Activated naive CD8-positive, alpha-beta T cell treated with anti-CD3 and anti-CD28 coated beads, Interleukin-2, amount 10 ng/mL, durations not matched to agents 7 days and 5 days (primary cell): Measurements from ENCODE around the gene TNFRSF1B. TPM values are rescaled to one million over a fixed set of nuclear protein-coding genes. Genes with fewer than 3 reads are reported as not detected.
"Not testable (repeated sequence)": the region's sequence is repeated elsewhere in the genome, so short reads cannot be mapped to it uniquely, and the experiment has no call there.

Source experiments
- ATAC-seq: fragments of 150-1000 bp; cut with Tn5 transposase; one replicate; pipeline ENCODE4 v1.10.0; 2021; ENCODE audit warnings: low read depth, moderate library complexity
- POLR2A ChIA-PET: fragments of 350-600 bp; sonication (Branson Sonifier 250); formaldehyde crosslinking; loops from one replicate; lab custom pipeline; 2021; ENCODE audit warnings: antibody characterized with exemption; lab: Charles Lee
- DNase-seq: peaks from one replicate; pipeline ENCODE4 v3.0.0; 2021
- H3K27ac Mint-ChIP-seq: one replicate; pipeline ENCODE4 v1.8.0; 2022; ENCODE audit warnings: mild to moderate bottlenecking, mixed read lengths
- H3K27me3 Mint-ChIP-seq: one replicate; pipeline ENCODE4 v1.8.0; 2022; ENCODE audit warnings: mild to moderate bottlenecking, moderate library complexity, mixed read lengths
- H3K36me3 Mint-ChIP-seq: one replicate; pipeline ENCODE4 v1.8.0; 2021; ENCODE audit warnings: mild to moderate bottlenecking, mixed read lengths
- H3K4me1 Mint-ChIP-seq: one replicate; pipeline ENCODE4 v1.8.0; 2021; ENCODE audit warnings: mixed read lengths
- H3K4me3 Mint-ChIP-seq: one replicate; pipeline ENCODE4 v1.8.0; 2022; ENCODE audit warnings: mild to moderate bottlenecking, moderate library complexity, mixed read lengths
- H3K9me3 Mint-ChIP-seq: one replicate; pipeline ENCODE4 v1.8.0; 2021; ENCODE audit warnings: mixed read lengths
- total RNA-seq, 2 experiments: library from RNA; stranded (reverse); gene quantifications; one replicate each; pipeline ENCODE4 v1.2.3, GENCODE V29; 2021

TNFRSF1B gene
- total RNA-seq, 2 experiments from 2014 or later, result 215 to 246 TPM

GRCh38 chr1:12208764-12209494 lies 42.1 kb downstream of the TNFRSF1B start:
- Mint-ChIP-seq H3K27ac (peak overlapping the region; percentile 74), H3K4me3 (no peak overlapping the region), H3K36me3 (peaks cover 25% of the 10 kb centered on the region), H3K4me1 (peaks cover 39% of the 10 kb centered on the region), H3K9me3 (no peaks in the 10 kb centered on the region), H3K27me3 (no peaks in the 10 kb centered on the region)
- POLR2A ChIA-PET, result interaction anchor here (3.7 kb wide), 1 partner anchor 83 kb away, joined by 29 read pairs; no protein-coding TSS in a partner anchor
- DNase-seq (peak; percentile 86), ATAC-seq (peak; percentile 51)

GRCh38 chr1:12209495-12209832 lies 42.7 kb downstream of the TNFRSF1B start:
- DNase-seq, result no peak
- Mint-ChIP-seq H3K27me3 (no peaks in the 10 kb centered on the region), H3K4me1 (peaks cover 34% of the 10 kb centered on the region), H3K36me3 (peaks cover 20% of the 10 kb centered on the region), H3K27ac (peak overlapping the region; percentile 74), H3K4me3 (no peak overlapping the region), H3K9me3 (no peaks in the 10 kb centered on the region)
- POLR2A ChIA-PET, result interaction anchor here (1.0 to 3.7 kb wide), 2 partner anchors 32 to 84 kb away, joined by 3 to 29 read pairs; no protein-coding TSS in a partner anchor
- ATAC-seq, result no peak

DNA sequence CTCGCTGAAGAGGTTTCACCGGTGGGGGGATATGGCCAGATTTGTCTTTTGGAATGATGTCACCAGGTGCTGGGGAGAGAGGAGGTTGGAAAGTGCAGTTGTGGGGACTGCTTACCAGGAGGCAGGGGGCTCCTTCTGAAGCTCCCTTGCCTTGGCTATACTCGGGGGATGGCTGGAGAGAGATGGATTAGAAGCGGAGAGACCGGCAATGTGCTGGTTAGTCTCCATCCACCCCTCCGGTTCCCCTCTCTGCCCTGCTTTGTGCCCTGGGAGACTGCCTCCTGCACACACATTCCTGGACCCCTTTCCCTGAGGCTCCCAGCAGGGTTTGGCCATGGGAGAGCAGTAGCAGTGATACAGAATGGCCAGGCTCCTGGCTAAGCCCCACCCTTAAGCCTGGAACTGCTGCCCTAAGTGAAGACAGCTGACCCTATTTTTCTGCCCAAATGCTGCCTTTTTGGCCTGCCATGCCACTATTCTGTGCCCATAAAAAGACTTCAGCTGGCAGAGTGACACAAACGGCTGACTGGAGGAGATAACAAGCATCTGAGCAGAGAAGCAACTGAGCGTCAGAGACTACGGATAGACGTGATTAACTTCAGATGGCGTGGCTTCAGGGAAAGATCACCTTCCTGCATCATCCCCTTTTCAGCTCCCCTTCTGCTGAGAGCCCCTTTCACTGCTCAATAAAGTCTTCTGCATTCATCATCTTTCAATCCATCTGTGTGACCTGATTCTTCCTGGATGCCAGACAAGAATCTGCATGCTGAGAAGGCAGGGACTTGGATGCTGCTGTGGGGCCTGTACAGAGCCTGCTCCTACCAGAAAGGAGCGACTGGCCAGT lies 48.5 kb downstream of the TNFRSF1B start:
- Mint-ChIP-seq H3K27ac (no peak overlapping the region), H3K4me3 (no peak overlapping the region), H3K4me1 (peaks cover 6% of the 10 kb centered on the region), H3K9me3 (no peaks in the 10 kb centered on the region), H3K27me3 (peaks cover 3% of the 10 kb centered on the region), H3K36me3 (no peaks in the 10 kb centered on the region)
- no peak for DNase-seq
- ATAC-seq, result no peak
- POLR2A ChIA-PET, result no interaction called here

DNA sequence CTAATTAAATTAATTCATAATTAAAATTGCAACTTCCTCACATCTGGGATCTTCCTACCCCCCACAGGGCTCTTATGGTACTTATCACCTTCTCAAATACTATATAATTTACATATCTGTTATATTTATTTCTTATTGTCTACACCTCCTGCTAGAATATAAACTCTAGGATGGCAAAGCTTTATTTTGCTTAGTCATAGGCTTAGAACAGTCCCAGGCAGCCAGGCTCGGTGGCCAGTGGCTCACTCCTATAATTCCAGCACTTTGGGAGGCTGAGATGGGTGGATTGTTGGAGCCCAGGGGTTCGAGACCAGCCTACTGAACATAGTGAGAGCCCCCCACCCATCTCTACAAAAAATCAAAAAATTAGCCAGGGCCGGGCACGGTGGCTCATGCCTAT lies 53.0 kb downstream of the TNFRSF1B start:
- Mint-ChIP-seq H3K4me1 (no peaks in the 10 kb centered on the region), H3K4me3 (no peak overlapping the region), H3K9me3 (peaks cover 8% of the 10 kb centered on the region), H3K27ac (no peak overlapping the region), H3K36me3 (peaks cover 2% of the 10 kb centered on the region), H3K27me3 (peaks cover 4% of the 10 kb centered on the region)
- POLR2A ChIA-PET, result no interaction called here
- DNase-seq (no peak), ATAC-seq (no peak)

GRCh38 chr1:12220890-12221289 lies 54.1 kb downstream of the TNFRSF1B start:
- Mint-ChIP-seq H3K9me3 (peaks cover 8% of the 10 kb centered on the region), H3K36me3 (peaks cover 2% of the 10 kb centered on the region), H3K4me3 (no peak overlapping the region), H3K27me3 (peaks cover 4% of the 10 kb centered on the region), H3K4me1 (no peaks in the 10 kb centered on the region), H3K27ac (no peak overlapping the region)
- no peak for DNase-seq
- POLR2A ChIA-PET, result no interaction called here
- no peak for ATAC-seq

GRCh38 chr1:12222700-12223099 lies 55.9 kb downstream of the TNFRSF1B start:
- H3K9me3 Mint-ChIP-seq, H3K36me3 Mint-ChIP-seq, DNase-seq, POLR2A ChIA-PET, H3K4me1 Mint-ChIP-seq, H3K27ac Mint-ChIP-seq, H3K4me3 Mint-ChIP-seq, ATAC-seq, H3K27me3 Mint-ChIP-seq: not testable (repeated sequence)

DNA sequence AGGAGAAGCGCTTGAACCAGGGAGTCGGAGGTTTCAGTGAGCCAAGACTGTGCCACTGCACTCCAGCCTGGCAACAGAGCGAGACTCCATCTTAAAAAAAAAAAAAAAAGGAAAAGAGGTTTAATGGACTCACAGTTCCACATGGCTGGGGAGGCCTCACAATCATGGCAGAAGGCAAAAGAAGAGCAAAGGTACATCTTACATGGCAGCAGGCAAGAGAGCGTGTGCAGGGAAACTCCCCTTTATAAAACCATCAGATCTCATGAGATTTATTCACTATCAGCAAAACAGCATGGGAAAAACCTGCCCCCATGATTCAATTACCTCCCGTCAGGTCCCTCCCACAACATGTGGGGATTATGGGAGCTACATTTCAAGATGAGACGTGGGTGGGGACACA lies 57.3 kb downstream of the TNFRSF1B start:
- H3K4me3 Mint-ChIP-seq, H3K27me3 Mint-ChIP-seq, ATAC-seq, H3K36me3 Mint-ChIP-seq, H3K9me3 Mint-ChIP-seq, H3K4me1 Mint-ChIP-seq, POLR2A ChIA-PET, H3K27ac Mint-ChIP-seq, DNase-seq: not testable (repeated sequence)

GRCh38 chr1:12228979-12229378 lies 62.2 kb downstream of the TNFRSF1B start:
- peaks cover 4% of the 10 kb centered on the region for H3K27me3 Mint-ChIP-seq
- H3K4me1 Mint-ChIP-seq, result peaks cover 4% of the 10 kb centered on the region
- ATAC-seq, result no peak
- H3K4me3 Mint-ChIP-seq, result peak overlapping the region; percentile 70
- POLR2A ChIA-PET, result interaction anchor here (1.0 to 1.7 kb wide), 4 partner anchors 18 to 321 kb away, joined by 3 to 4 read pairs (median 3); no protein-coding TSS in a partner anchor
- peaks cover 3% of the 10 kb centered on the region for H3K9me3 Mint-ChIP-seq
- no peaks in the 10 kb centered on the region for H3K36me3 Mint-ChIP-seq
- no peak overlapping the region for H3K27ac Mint-ChIP-seq
- DNase-seq, result no peak

- Mint-ChIP-seq H3K4me1 (peaks cover 4% of the 10 kb centered on the region), H3K36me3 (no peaks in the 10 kb centered on the region), H3K4me3 (peak overlapping the region; percentile 70), H3K27ac (no peak overlapping the region), H3K27me3 (peaks cover 4% of the 10 kb centered on the region), H3K9me3 (no peaks in the 10 kb centered on the region)
- POLR2A ChIA-PET, result interaction anchor here (1.0 to 1.7 kb wide), 4 partner anchors 18 to 321 kb away, joined by 3 to 4 read pairs (median 3); no protein-coding TSS in a partner anchor
- DNase-seq (no peak), ATAC-seq (no peak)
These were observed 62.6 kb downstream of the TNFRSF1B start for GRCh38 chr1:12229386-12229834.

DNA sequence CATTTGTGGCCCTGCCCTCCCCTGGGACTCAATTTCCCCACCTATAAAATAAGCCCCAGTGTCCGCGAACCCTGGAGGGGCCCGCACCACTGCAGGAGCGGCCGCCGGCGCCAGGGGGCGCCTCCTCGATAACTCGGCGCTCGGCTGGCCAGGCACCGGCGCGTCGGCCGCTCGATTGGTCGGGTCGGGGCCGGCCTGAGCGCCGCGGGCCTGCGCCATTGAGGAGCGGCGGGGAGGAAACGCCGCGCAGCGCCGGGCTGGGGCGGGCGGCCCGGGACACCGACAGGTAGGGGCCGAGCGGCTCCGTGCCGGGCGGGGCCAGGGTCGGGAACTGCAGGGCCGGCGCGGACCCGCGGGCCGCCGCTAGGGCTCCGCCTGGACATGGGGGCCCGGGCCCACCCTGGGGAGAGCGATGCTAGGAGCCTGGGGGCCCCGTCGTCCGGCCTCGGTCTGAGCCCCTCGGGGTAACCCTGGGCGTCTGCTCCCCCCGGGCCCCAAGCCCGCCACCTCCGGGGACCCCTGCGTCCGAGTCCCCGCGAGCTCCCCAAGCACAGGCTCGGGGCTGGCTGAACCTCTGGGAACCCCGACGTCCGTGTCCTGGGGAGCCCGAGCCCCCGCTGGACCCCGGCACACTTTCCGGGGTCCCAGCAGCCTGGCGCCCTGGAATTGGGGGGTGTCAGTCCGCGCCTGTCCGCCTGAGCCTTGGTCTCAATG lies 63.2 kb downstream of the TNFRSF1B start, which contains the start of gene VPS13D:
VPS13D (plus strand) TSS at position 196 of the 714 bp plus-strand sequence. CDS start 4,237 bp downstream, outside the sequence.
- no peaks in the 10 kb centered on the region for H3K9me3 Mint-ChIP-seq
- ATAC-seq (peak; percentile 97), DNase-seq (peak; percentile 93)
- H3K4me3 Mint-ChIP-seq, result peak within 1 kb of the TSS; percentile 89
- POLR2A ChIA-PET, result interaction anchor here (1.1 to 1.7 kb wide), 4 partner anchors 47 to 322 kb away, joined by 3 to 4 read pairs (median 3); no protein-coding TSS in a partner anchor
- H3K36me3 Mint-ChIP-seq, result peaks cover 2% of the 10 kb centered on the region
- H3K4me1 Mint-ChIP-seq, result peaks cover 7% of the 10 kb centered on the region
- peak within 1 kb of the TSS; percentile 61 for H3K27ac Mint-ChIP-seq
- H3K27me3 Mint-ChIP-seq, result peaks cover 2% of the 10 kb centered on the region

- Mint-ChIP-seq H3K4me3 (peak overlapping the region; percentile 89), H3K27me3 (peaks cover 2% of the 10 kb centered on the region), H3K4me1 (peaks cover 10% of the 10 kb centered on the region), H3K9me3 (no peaks in the 10 kb centered on the region), H3K36me3 (peaks cover 4% of the 10 kb centered on the region), H3K27ac (peak overlapping the region; percentile 61)
- POLR2A ChIA-PET, result interaction anchor here (1.1 to 1.7 kb wide), 3 partner anchors 48 to 58 kb away, joined by 3 to 4 read pairs (median 3); no protein-coding TSS in a partner anchor
- ATAC-seq (peak; percentile 19), DNase-seq (no peak)
These were observed 63.9 kb downstream of the TNFRSF1B start for GRCh38 chr1:12230549-12231275.

GRCh38 chr1:12231276-12231595 lies 64.4 kb downstream of the TNFRSF1B start:
- Mint-ChIP-seq H3K27ac (no peak overlapping the region), H3K4me1 (peaks cover 13% of the 10 kb centered on the region), H3K4me3 (peak overlapping the region; percentile 89), H3K9me3 (no peaks in the 10 kb centered on the region), H3K36me3 (peaks cover 7% of the 10 kb centered on the region), H3K27me3 (no peaks in the 10 kb centered on the region)
- POLR2A ChIA-PET, result interaction anchor here (1.1 to 1.3 kb wide), 2 partner anchors 54 to 58 kb away, joined by 3 to 4 read pairs; no protein-coding TSS in a partner anchor
- no peak for DNase-seq
- ATAC-seq, result no peak
